ENCODE data around the gene SLC9A9.

DNA sequence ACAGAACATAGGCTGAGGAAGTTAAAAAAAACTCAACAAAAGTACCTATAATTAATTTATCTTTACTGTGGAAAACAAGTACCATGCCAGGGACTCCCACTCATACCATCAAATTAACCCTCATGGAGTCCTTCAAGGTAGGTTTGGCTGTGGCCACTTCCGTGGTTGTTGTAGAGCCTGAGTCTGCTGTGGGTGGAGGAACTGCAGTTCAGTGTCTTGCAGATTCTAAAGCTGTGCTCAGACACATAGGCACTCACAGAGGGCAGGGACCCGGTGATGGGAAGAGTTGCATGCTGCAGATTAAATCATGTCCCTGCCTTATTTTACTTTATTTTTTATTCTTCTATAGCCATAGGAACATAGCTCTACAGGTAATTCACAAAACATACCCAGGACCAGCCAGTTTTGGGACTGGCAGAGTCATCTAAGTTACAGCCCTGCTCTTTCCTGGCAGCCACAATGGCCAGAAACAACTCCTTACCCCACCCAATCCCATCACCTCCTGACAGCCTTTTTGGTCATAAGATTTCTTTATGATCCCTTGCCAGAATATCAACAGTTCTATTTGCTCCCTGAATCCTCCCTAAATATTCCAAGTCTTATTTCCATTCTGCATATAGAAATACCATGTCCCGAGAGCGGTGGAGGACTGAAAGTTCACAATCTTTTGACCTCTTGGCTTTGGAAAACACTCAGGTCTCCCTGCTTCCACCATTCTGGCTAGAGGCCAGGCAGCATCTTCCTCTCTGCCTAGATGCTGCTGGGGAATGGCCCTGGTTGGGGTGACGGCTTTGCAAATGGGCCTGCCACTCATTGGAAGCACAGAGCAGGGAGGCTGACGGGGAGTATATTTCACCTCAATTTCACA lies 535.0 kb downstream of the SLC9A9 start:
- TF ChIP-seq, protein P1, sequence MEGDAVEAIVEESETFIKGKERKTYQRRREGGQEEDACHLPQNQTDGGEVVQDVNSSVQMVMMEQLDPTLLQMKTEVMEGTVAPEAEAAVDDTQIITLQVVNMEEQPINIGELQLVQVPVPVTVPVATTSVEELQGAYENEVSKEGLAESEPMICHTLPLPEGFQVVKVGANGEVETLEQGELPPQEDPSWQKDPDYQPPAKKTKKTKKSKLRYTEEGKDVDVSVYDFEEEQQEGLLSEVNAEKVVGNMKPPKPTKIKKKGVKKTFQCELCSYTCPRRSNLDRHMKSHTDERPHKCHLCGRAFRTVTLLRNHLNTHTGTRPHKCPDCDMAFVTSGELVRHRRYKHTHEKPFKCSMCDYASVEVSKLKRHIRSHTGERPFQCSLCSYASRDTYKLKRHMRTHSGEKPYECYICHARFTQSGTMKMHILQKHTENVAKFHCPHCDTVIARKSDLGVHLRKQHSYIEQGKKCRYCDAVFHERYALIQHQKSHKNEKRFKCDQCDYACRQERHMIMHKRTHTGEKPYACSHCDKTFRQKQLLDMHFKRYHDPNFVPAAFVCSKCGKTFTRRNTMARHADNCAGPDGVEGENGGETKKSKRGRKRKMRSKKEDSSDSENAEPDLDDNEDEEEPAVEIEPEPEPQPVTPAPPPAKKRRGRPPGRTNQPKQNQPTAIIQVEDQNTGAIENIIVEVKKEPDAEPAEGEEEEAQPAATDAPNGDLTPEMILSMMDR (conservative IDR thresholded peaks at IDR 0.05 in 1 of 2, IDR thresholded peaks at IDR 0.05 in 1 of 2; ENCODE audit: low read depth in 1 of 2, low read length in 2 of 2), result no peak
- no peak for TF ChIP-seq EZH2 (IDR thresholded peaks at IDR 0.05; ENCODE audit: low read length, missing control alignments)

Data from fibroblast of lung (primary cell).